DND-41 (cell line): ENCODE results near the gene RHOT2.

Experiments
- ATAC-seq: fragments of 200-7000 bp; cut with Tn5 transposase; 3 replicates; pipeline ENCODE4 v1.9.1; 2021; ENCODE audit warnings: low read depth; ENCODE audit not compliant: insufficient read depth
- DNase-seq: peaks from one replicate; pipeline ENCODE4 v3.0.0-alpha.2; 2020
- H2AFZ ChIP-seq: 2 replicates; pipeline ENCODE4 v1.6.0; 2012; ENCODE audit warnings: low read depth, low read length
- H3K27ac ChIP-seq: 2 replicates; pipeline ENCODE4 v1.5.1; 2012; ENCODE audit warnings: low read length, inconsistent platforms
- H3K27me3 ChIP-seq: fragments of 200-600 bp; sonication (generic); 2 replicates; pipeline ENCODE4 v1.6.0; 2012; ENCODE audit warnings: low read length, mild to moderate bottlenecking, inconsistent platforms; ENCODE audit not compliant: insufficient read depth, poor library complexity
- H3K36me3 ChIP-seq: 2 replicates; pipeline ENCODE4 v1.5.1; 2012; ENCODE audit warnings: low read length, inconsistent platforms; ENCODE audit not compliant: insufficient read depth
- H3K4me1 ChIP-seq: 2 replicates; pipeline ENCODE4 v1.5.1; 2012; ENCODE audit warnings: mild to moderate bottlenecking, low read length; ENCODE audit not compliant: insufficient read depth
- H3K4me2 ChIP-seq: 2 replicates; pipeline ENCODE4 v1.6.0; 2012; ENCODE audit warnings: mild to moderate bottlenecking, moderate library complexity, low read length, inconsistent platforms; ENCODE audit not compliant: insufficient read depth
- H3K4me3 ChIP-seq, 2 experiments: fragments of 200-600 bp in 1 of 2; shearing (Covaris generic) in 1 of 2; 2 replicates each; pipeline ENCODE4 v1.5.1; 2012 to 2016; ENCODE audit warnings: inconsistent platforms in 2 of 2, low read length in 2 of 2, mild to moderate bottlenecking in 2 of 2, low read depth in 1 of 2, moderate library complexity in 1 of 2
- H3K79me2 ChIP-seq: 2 replicates; pipeline ENCODE4 v1.6.0; 2012; ENCODE audit warnings: low read length, inconsistent platforms; ENCODE audit not compliant: insufficient read depth
- H3K9ac ChIP-seq: 2 replicates; pipeline ENCODE4 v1.6.0; 2012; ENCODE audit warnings: low read depth, mild to moderate bottlenecking, inconsistent platforms, low read length, moderate library complexity
- H3K9me3 ChIP-seq: 2 replicates; pipeline ENCODE4 v1.5.1; 2012; ENCODE audit warnings: low read length, moderate library complexity, mild to moderate bottlenecking, inconsistent platforms; ENCODE audit not compliant: insufficient read depth, severe bottlenecking
- H4K20me1 ChIP-seq: 2 replicates; pipeline ENCODE4 v1.6.0; 2012; ENCODE audit warnings: low read length; ENCODE audit not compliant: insufficient read depth
- EZH2 ChIP-seq: IDR thresholded peaks from 3 replicates; pipeline ENCODE4 v1.6.1; 2012; ENCODE audit warnings: borderline replicate concordance, low read depth, mild to moderate bottlenecking, moderate library complexity, low read length, inconsistent platforms; ENCODE audit not compliant: severe bottlenecking
- TF ChIP-seq, protein P1 (sequence below): IDR thresholded peaks from 2 replicates; pipeline ENCODE4 v1.5.1; 2012; ENCODE audit warnings: borderline replicate concordance, low read length, moderate library complexity, mild to moderate bottlenecking; ENCODE audit not compliant: poor library complexity, severe bottlenecking; ENCODE audit errors: extremely low read depth

RHOT2 gene

DNA sequence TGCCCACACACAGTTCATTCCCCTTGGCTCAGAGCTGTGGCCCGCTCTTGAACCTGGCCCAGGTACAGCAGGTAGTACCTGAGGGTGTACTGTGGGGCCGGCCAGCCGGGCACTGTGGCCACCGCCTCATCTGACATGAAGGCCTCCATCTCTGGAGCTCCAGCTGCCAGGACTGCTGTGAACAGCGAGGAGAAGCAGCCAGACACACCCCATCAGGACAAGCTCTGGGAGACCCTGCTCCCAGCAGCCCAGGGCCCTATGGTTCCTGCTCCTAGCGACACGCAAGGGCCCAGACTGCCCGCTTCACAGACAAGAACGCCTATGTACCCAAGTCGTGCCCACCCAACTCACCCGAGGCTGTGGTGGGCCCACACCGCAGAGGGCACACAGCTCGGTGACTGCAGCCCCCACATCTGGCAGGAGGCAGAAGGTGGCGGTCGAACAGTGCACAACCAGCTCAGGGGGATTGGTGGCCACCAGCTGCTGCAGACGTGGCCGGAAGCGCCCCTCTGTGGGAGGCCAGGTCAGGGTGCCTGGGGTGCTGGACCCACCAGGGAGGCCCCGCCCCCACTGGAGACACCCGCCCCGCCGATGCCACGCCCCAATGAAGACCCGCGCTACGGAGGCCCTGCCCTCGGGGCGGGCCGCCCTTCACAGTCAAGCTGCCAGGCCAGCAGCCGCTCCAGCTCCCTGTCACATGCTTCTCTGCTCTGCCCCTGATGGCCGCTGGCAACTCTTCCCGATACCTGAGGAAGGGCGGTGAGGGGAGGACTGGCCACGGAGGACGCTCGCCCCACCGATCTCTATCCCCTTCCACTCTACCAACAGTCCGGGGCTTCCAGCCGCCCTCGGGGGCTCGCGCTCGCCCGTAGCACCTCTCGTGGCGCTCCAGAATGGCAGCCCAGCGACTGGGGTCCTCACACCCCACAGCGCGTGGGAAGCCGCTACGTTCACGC, 11.2 kb downstream of the RHOT2 start:
- Histone ChIP-seq H3K4me2 (peak overlapping the region; percentile 89), H3K27me3 (no peaks in the 10 kb centered on the region), H3K9ac (peak overlapping the region; percentile 57), H3K4me1 (peaks cover 46% of the 10 kb centered on the region), H2AFZ (peak overlapping the region; percentile 80), H3K79me2 (peaks cover 37% of the 10 kb centered on the region), H3K9me3 (no peaks in the 10 kb centered on the region), H3K27ac (peak overlapping the region; percentile 87), H4K20me1 (peaks cover 59% of the 10 kb centered on the region), H3K4me3 (peak overlapping the region in 1 of 2 experiments; percentile 58; a peak in 2 of 4 replicates), H3K36me3 (peaks cover 33% of the 10 kb centered on the region)
- DNase-seq, result peak; percentile 75
- peak; percentile 36 for ATAC-seq
- no peak for TF ChIP-seq EZH2
- TF ChIP-seq, protein P1, sequence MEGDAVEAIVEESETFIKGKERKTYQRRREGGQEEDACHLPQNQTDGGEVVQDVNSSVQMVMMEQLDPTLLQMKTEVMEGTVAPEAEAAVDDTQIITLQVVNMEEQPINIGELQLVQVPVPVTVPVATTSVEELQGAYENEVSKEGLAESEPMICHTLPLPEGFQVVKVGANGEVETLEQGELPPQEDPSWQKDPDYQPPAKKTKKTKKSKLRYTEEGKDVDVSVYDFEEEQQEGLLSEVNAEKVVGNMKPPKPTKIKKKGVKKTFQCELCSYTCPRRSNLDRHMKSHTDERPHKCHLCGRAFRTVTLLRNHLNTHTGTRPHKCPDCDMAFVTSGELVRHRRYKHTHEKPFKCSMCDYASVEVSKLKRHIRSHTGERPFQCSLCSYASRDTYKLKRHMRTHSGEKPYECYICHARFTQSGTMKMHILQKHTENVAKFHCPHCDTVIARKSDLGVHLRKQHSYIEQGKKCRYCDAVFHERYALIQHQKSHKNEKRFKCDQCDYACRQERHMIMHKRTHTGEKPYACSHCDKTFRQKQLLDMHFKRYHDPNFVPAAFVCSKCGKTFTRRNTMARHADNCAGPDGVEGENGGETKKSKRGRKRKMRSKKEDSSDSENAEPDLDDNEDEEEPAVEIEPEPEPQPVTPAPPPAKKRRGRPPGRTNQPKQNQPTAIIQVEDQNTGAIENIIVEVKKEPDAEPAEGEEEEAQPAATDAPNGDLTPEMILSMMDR, result no peak

DNA sequence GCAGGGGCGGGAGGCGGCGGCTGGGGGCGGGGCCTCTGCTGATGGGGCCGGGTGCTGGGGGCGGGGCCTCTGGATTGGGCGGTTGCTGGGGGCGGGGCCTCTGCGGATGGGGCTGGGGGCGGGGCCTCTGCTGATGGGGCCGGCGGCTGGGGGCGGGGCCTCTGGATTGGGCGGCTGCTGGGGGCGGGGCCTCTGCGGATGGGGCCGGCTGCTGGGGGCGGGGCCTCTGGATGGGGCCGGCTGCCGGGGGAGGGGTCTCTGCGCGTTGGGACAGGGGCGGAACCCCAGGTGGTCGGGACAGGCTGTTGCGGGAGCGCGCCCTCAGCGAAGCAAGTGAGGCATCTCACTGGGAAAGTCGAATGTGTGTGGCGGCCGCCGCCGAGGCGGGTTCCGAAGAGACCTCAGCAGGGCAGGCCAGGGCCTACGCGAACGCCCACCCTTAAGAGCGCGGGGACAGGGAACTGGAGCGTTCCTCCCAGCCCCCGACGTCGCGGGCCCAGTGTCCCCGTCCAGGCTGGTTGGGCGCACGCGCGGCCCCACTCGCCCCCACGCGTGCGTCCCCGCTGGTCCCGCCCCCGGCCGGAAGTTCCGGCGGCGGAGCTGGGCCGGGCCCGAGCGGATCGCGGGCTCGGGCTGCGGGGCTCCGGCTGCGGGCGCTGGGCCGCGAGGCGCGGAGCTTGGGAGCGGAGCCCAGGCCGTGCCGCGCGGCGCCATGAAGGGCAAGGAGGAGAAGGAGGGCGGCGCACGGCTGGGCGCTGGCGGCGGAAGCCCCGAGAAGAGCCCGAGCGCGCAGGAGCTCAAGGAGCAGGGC, 12.1 kb downstream of the RHOT2 start, which contains the start of gene STUB1:
Gene STUB1, plus strand, starts transcription at position 597 of the 811 bp plus-strand sequence. Its CDS starts 116 bp downstream, at position 713.
- H3K9ac ChIP-seq, result peak within 1 kb of the TSS; percentile 82
- no peak for TF ChIP-seq EZH2
- TF ChIP-seq, protein P1, result no peak
- DNase-seq, result peak; percentile 93
- peaks cover 55% of the 10 kb centered on the region for H3K4me1 ChIP-seq
- peaks cover 52% of the 10 kb centered on the region for H4K20me1 ChIP-seq
- ATAC-seq, result peak; percentile 53
- H3K9me3 ChIP-seq, result no peaks in the 10 kb centered on the region
- peak within 1 kb of the TSS; percentile 80 for H2AFZ ChIP-seq
- H3K36me3 ChIP-seq, result peaks cover 38% of the 10 kb centered on the region
- H3K4me2 ChIP-seq, result peak within 1 kb of the TSS; percentile 99
- H3K4me3 ChIP-seq, result peak within 1 kb of the TSS; percentile 42 to 98; a peak in 3 of 4 replicates
- peaks cover 37% of the 10 kb centered on the region for H3K79me2 ChIP-seq
- peak within 1 kb of the TSS; percentile 87 for H3K27ac ChIP-seq
- H3K27me3 ChIP-seq, result no peaks in the 10 kb centered on the region

DNA sequence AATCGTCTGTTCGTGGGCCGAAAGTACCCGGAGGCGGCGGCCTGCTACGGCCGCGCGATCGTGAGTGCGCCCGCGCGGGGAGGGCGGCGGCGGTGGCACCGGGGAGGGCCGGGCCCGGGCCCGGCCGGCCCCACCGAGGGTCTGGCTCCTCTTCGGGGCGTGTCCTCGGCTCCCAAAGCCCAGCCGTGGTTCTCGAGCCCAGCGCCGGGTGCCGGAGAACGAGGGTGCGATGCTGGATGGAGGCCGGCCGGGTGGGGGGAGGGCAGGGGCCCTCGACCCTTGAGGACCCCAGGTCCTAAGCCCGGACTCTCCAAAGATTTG, 12.7 kb downstream of the RHOT2 start:
- Histone ChIP-seq H3K4me2 (peak overlapping the region; percentile 99), H3K27me3 (no peaks in the 10 kb centered on the region), H3K27ac (peak overlapping the region; percentile 76), H4K20me1 (peaks cover 48% of the 10 kb centered on the region), H2AFZ (peak overlapping the region; percentile 80), H3K9ac (peak overlapping the region; percentile 82), H3K79me2 (peaks cover 37% of the 10 kb centered on the region), H3K36me3 (peaks cover 43% of the 10 kb centered on the region), H3K4me3 (peak overlapping the region; percentile 42 to 98; a peak in 3 of 4 replicates), H3K4me1 (peaks cover 60% of the 10 kb centered on the region), H3K9me3 (no peaks in the 10 kb centered on the region)
- no peak for ATAC-seq
- TF ChIP-seq, protein P1, result no peak
- no peak for TF ChIP-seq EZH2
- DNase-seq, result no peak
